Keratinocyte (primary cell): ENCODE measurements around the gene NKIRAS1.

ENCODE experiments used
- CTCF ChIP-seq, 3 experiments: IDR thresholded peaks in 1 of 3; conservative IDR thresholded peaks in 1 of 3; optimal IDR thresholded peaks in 1 of 3; 2 replicates in 2 of 3; 3 replicates in 1 of 3; pipeline versions ENCODE3 to v1.5.1; 2011; ENCODE audit warnings: low read length in 3 of 3, mild to moderate bottlenecking in 3 of 3, moderate library complexity in 2 of 3, control low read depth in 1 of 3, inconsistent platforms in 1 of 3; ENCODE audit not compliant: insufficient read depth in 2 of 3; ENCODE audit errors: extremely low read depth in 1 of 3
- EZH2 ChIP-seq: IDR thresholded peaks from one replicate; pipeline ENCODE4 v1.6.1; 2012; ENCODE audit warnings: inconsistent platforms, mild to moderate bottlenecking, low read length, moderate library complexity

- TF ChIP-seq EZH2 (no peak), CTCF (optimal IDR thresholded peaks at IDR 0.05 in 1 of 3, IDR thresholded peaks at IDR 0.05 in 1 of 3, conservative IDR thresholded peaks at IDR 0.05 in 1 of 3; ENCODE audit: extremely low read depth in 1 of 3, insufficient read depth in 2 of 3, low read length in 3 of 3) (no peak)
Observed at GRCh38 chr3:23961066-23961465, 44.3 kb upstream of the NKIRAS1 start.
